SU-DHL-6 (cell line): Measurements from ENCODE around the gene HHEX.

Source experiments
- H2AFZ ChIP-seq: fragments of 200-600 bp; sonication (generic); 2 replicates; pipeline ENCODE4 v1.6.1; 2014; ENCODE audit warnings: low read depth, mild to moderate bottlenecking, moderate library complexity, mixed read lengths, antibody characterized with exemption, low read length; ENCODE audit not compliant: severe bottlenecking
- H3F3A ChIP-seq: fragments of 200-600 bp; shearing (Covaris generic); 2 replicates; pipeline ENCODE4 v1.6.0; 2016; ENCODE audit warnings: antibody characterized with exemption, mild to moderate bottlenecking; ENCODE audit not compliant: insufficient read depth
- H3K27ac ChIP-seq: fragments of 200-600 bp; sonication (generic); 2 replicates; pipeline ENCODE4 v1.5.1; 2016; ENCODE audit warnings: low read depth, mild to moderate bottlenecking, low read length, moderate library complexity, mixed read lengths
- H3K27me3 ChIP-seq: fragments of 200-600 bp; sonication (generic), shearing (Covaris generic); 2 replicates; pipeline ENCODE4 v1.6.0; 2014; ENCODE audit warnings: mild to moderate bottlenecking, low read length
- H3K36me3 ChIP-seq: fragments of 200-600 bp; sonication (generic); 2 replicates; pipeline ENCODE4 v1.6.1; 2014; ENCODE audit warnings: mild to moderate bottlenecking, low read length, mixed read lengths
- H3K4me2 ChIP-seq: fragments of 300-600, 200-600 bp; shearing (Covaris generic), sonication (generic); 2 replicates; pipeline ENCODE4 v1.6.0; 2014; ENCODE audit warnings: low read length, low read depth, mild to moderate bottlenecking; ENCODE audit not compliant: poor library complexity, severe bottlenecking
- H3K4me3 ChIP-seq: fragments of 200-600 bp; sonication (generic); 2 replicates; pipeline ENCODE4 v1.5.1; 2014; ENCODE audit warnings: antibody characterized with exemption, low read length, mild to moderate bottlenecking, mixed read lengths; ENCODE audit not compliant: insufficient read depth, poor library complexity, severe bottlenecking
- H3K79me2 ChIP-seq: fragments of 200-600 bp; sonication (generic); 2 replicates; pipeline ENCODE4 v1.6.1; 2014; ENCODE audit warnings: mild to moderate bottlenecking, low read length, moderate library complexity; ENCODE audit not compliant: insufficient read depth
- H3K9ac ChIP-seq: fragments of 200-600 bp; sonication (generic); 2 replicates; pipeline ENCODE4 v1.7.0; 2014; ENCODE audit warnings: mild to moderate bottlenecking, low read length
- H3K9me2 ChIP-seq: fragments of 200-600 bp; sonication (generic); replicated peaks from 2 replicates; pipeline ENCODE4 v1.6.1; 2014; ENCODE audit warnings: low read length; ENCODE audit not compliant: insufficient read depth
- H3K9me3 ChIP-seq: fragments of 200-600 bp; sonication (generic); 2 replicates; pipeline ENCODE4 v1.6.1; 2014; ENCODE audit warnings: low read length, mixed read lengths; ENCODE audit not compliant: insufficient read depth
- H4K20me1 ChIP-seq: fragments of 200-600 bp; sonication (generic); 2 replicates; pipeline ENCODE4 v1.6.1; 2014; ENCODE audit warnings: low read depth, mild to moderate bottlenecking, antibody characterized with exemption, low read length, moderate library complexity, mixed read lengths
- CTCF ChIP-seq: fragments of 200-600 bp; sonication (generic); IDR thresholded peaks from one replicate; pipeline ENCODE4 v1.5.1; 2017; ENCODE audit warnings: antibody characterized with exemption, mild to moderate bottlenecking, low read length, moderate library complexity; ENCODE audit not compliant: insufficient read depth, poor library complexity, severe bottlenecking
- EZH2phosphoT487 ChIP-seq: fragments of 200-600 bp; sonication (generic), shearing (Covaris generic); conservative IDR thresholded peaks from 2 replicates; pipeline ENCODE4 v1.6.1; 2018; ENCODE audit warnings: mild to moderate bottlenecking, antibody characterized with exemption, low read length, moderate library complexity, mixed read lengths

The HHEX gene

DNA sequence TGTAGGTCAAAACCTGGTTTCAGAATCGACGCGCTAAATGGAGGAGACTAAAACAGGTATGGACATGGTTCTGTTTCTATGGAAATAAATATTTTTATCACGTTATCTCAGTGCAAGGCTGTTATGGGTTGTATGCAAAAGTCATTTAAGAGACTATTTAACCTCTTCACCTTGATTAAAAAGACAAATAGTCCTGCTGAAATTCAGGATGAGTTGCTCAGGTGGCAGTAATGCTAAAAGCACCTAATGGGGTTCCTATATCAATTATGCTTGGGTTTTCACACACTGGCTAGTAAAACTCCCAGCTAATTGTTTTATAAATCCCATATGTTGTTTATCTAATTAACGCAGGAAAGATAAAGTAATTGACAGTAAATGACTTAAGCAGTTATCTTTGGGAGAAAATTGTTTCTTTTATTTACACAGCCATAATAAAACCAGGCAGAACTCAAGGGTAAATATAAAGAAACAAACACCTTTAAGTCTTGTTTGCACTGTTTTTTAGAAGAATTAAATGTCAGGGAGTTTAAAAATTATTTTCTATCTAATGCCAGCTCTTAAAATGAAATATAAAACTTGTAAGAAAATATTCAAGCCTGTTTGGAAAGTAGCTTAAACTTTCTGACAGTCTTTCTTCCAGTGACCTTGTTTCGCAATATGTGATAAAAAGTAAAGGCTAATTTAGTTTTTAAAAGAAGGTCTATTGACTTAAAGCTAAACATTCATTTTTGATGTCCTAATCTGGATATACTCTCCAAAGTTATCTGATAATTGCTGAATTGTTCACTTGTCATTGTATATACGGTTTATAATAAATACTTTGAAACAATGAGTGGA is 3.2 kb downstream of the HHEX start:
- Histone ChIP-seq H3K9me2 (no peaks in the 10 kb centered on the region), H3F3A (peaks cover 40% of the 10 kb centered on the region), H3K4me2 (no peak overlapping the region), H2AFZ (no peak overlapping the region), H3K79me2 (no peaks in the 10 kb centered on the region), H3K9me3 (no peaks in the 10 kb centered on the region), H3K36me3 (peaks cover 15% of the 10 kb centered on the region), H3K9ac (no peak overlapping the region), H3K27ac (no peak overlapping the region), H3K4me3 (no peak overlapping the region), H4K20me1 (no peaks in the 10 kb centered on the region), H3K27me3 (no peaks in the 10 kb centered on the region)
- TF ChIP-seq CTCF = no peak
- no peak for TF ChIP-seq EZH2phosphoT487

- no peaks in the 10 kb centered on the region for H4K20me1 ChIP-seq
- H3K9me3 ChIP-seq = no peaks in the 10 kb centered on the region
- H3K9ac ChIP-seq = no peak overlapping the region
- no peak overlapping the region for H3K27ac ChIP-seq
- no peaks in the 10 kb centered on the region for H3K27me3 ChIP-seq
- no peak for TF ChIP-seq EZH2phosphoT487
- TF ChIP-seq CTCF = no peak
- H3K36me3 ChIP-seq = peaks cover 15% of the 10 kb centered on the region
- no peaks in the 10 kb centered on the region for H3K9me2 ChIP-seq
- H2AFZ ChIP-seq = no peak overlapping the region
- H3K4me2 ChIP-seq = no peak overlapping the region
- no peaks in the 10 kb centered on the region for H3K79me2 ChIP-seq
- H3F3A ChIP-seq = peaks cover 36% of the 10 kb centered on the region
- no peak overlapping the region for H3K4me3 ChIP-seq
Measured at GRCh38 chr10:92693534-92693893, 3.8 kb downstream of the HHEX start.

DNA sequence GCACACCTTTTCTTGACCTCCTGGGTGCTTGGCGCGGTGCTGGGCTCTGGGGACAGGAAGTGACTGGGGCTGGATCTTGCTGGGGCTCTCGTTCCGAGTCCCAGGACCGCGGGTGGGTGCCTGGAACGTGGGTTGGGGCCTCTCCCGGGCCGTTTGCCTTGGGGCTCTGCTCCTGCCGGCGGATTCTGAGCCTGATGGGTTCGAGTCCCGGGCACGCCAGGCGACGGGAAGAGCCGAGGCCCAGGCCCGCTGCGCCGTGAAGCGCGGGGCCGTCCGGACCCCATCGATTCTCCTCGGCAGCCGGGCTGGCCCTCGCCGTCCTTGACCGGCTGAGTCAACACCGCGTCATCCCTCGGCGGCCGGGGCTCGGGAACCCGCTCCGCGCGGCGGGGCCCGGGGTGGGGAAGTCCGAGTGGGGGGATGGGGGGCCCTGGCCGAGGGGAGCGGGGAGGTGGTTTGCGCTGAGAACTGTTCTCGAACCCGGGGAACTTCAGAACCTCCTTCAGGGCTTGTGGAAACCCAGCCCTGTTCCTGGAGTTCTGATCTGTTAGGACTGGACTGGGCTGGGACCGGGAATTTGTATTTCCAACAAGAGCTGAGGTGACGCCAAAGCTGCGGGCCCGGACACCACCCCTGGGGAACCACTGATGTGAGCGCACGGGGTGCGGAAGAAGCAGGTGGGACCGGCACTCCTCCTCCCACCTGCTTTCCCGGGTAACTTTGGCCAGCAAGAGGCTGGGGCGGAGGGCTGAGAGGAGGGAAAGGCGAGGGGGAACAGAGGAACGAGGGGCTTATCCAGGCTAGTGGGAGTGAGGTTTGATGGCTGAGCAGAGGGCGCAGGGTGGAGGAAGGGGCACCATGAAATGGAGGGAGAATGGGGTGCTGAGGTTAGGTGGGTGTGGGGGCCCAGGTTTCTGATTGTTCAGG is 6.2 kb downstream of the HHEX start:
- Histone ChIP-seq H3K36me3 (peaks cover 15% of the 10 kb centered on the region), H3K27me3 (no peaks in the 10 kb centered on the region), H3K4me3 (no peak overlapping the region), H3K9me3 (no peaks in the 10 kb centered on the region), H3F3A (peaks cover 36% of the 10 kb centered on the region), H3K4me2 (no peak overlapping the region), H3K9ac (no peak overlapping the region), H3K27ac (no peak overlapping the region), H3K79me2 (no peaks in the 10 kb centered on the region), H2AFZ (no peak overlapping the region), H4K20me1 (no peaks in the 10 kb centered on the region), H3K9me2 (no peaks in the 10 kb centered on the region)
- no peak for TF ChIP-seq EZH2phosphoT487
- no peak for TF ChIP-seq CTCF
